CD4-positive, alpha-beta T cell treated with Interferon alpha-2 for 1 hour (primary cell): ENCODE results near the gene TNFRSF8.

Experiments
- DNase-seq, 2 donors: peaks; one replicate each; pipeline ENCODE4 v3.0.0-alpha.2; 2020 to 2022

TNFRSF8 gene

DNA sequence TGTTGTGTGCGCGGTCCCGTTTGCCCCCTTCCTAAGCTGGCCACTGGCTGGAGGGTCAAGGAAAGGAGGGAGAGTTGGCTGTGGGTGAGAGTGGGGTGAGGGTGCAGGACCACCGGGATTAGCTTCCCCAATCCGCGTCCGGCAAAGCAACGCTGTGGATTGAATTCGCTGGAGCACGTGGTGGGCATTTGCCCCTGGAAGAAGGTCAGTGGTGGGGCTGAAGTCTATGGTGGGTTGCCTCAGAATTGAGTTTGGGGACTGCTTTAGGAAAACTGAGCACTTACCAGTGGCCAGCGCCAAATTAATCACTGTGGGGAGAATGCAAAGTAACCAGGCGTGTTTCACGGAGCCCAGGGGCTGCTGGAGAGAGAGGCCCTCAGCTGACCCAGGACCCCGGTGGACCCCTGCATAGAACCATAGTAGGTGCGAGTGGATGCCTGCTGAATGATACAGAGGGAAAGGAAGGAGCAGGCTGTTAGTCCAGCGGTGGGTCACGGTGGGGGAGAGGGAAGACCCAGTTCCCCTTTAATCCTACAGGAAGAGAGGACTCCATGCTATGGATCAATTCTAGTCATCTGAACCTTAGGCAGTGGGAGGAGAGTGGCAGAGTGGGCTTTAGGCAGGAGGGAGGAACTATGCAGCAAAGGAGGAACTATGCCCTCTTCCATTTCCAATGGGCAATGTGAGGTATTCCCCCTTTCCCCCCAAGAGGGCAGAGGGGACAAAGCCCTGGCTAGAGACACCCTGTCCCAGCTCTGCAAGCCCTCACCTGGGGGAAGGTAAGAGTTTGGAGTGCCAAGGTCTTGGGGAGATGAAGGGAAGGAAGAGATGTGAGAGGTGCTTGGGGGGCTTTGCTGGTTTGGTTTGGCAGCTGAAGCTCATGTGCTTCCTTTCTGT, 1.2 kb downstream of the TNFRSF8 start:
- no peak for DNase-seq

DNA sequence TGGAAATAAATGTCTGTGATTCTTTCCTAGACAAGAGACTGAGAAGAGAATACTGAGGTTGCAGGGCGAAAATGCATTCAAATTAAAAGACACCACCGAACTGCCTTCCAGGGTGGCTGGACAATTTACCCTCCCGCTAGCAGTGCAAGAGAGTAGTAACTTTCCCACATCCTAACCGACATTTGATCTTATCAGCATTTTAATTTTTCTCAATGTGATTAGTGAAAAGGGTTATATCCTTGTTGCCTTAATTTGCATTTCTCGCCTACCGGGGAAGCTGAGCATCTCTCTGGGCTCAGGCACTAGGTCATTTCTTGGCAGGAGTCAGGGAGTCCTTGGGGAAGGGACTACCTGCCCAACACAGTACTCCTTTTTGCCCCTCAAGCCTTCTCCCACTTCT, 2.8 kb downstream of the TNFRSF8 start:
- peak in 1 of 2 donors; percentile 22 for DNase-seq

DNA sequence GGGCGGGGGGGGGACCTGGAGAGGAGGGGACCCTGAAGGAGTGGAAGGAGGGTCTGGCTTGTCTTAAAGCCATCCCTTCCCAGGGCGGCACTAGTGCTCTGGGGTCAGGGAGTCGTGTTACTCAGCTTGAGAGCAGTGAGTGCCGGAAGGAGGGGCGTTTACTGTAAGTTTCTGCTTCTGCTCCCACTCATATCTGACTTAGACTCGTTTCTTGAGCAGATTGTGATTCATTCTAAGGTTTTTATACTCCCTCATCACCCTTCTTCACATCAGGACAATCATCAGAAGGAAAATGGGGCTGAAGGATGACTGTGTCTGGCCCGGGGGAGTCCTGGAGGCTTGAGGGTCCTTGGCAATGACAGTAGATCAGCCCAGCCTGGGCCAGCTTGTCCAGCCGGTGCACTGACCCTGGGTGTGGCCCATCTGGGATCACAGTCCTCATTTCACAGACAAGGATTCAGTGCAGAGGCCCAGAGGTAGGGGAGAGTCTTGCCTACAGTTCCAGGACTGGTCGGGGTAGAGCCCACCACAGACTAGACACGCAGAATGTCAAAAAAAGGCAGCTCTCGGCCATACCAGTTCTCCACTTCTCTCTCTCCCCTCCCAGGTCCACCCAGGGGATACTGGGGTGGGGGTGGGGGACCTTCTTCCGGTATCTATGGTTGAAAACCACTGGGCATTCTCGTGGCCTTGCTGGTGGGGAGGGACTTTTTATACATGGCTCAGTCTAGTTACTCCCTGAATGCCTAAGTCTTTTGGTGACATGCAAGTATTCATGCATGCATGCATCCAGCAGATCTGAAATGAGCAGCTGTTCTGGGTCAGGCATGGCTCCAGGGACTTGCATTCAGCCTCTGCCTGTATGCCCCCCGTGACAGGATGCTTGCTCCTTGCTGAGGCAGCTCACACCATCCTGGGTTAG, 5.1 kb downstream of the TNFRSF8 start:
- peak in 1 of 2 donors; percentile 36 for DNase-seq

DNA sequence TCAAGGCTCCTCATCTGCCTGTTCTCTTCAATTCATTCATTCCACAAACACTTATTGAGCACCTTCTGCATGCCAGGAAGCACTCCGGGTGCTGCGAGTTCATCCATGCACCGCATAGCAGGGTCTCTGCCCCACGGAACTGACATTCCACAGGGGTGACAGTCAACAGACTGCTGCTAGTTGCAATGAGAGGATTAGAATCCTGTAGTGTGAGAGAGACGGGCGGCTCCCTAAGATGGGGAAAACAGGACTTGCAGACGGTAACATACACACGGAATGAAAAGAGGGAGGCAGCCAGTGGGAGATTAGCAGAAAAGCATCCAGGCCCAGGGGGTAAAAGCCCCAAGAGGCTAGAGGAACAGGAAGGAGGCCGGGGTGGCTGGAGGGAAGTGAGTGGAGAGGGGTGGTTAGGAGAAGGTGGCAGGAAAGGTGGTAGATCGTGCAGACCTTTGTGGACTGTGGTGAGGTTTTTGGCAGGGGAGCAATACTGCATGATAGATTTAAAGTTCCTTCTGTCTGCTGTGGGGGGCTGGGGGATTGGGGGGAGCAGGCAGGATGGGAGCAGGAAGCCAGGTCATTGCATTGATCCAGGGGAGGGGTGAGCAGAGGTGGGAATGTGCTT, 6.6 kb downstream of the TNFRSF8 start:
- DNase-seq = no peak

- no peak for DNase-seq
Observed at GRCh38 chr1:12071892-12072291, 8.8 kb downstream of the TNFRSF8 start.

GRCh38 chr1:12072741-12073140, 9.6 kb downstream of the TNFRSF8 start:
- DNase-seq = no peak

- no peak for DNase-seq
Observed at GRCh38 chr1:12073796-12074195, 10.7 kb downstream of the TNFRSF8 start.

DNA sequence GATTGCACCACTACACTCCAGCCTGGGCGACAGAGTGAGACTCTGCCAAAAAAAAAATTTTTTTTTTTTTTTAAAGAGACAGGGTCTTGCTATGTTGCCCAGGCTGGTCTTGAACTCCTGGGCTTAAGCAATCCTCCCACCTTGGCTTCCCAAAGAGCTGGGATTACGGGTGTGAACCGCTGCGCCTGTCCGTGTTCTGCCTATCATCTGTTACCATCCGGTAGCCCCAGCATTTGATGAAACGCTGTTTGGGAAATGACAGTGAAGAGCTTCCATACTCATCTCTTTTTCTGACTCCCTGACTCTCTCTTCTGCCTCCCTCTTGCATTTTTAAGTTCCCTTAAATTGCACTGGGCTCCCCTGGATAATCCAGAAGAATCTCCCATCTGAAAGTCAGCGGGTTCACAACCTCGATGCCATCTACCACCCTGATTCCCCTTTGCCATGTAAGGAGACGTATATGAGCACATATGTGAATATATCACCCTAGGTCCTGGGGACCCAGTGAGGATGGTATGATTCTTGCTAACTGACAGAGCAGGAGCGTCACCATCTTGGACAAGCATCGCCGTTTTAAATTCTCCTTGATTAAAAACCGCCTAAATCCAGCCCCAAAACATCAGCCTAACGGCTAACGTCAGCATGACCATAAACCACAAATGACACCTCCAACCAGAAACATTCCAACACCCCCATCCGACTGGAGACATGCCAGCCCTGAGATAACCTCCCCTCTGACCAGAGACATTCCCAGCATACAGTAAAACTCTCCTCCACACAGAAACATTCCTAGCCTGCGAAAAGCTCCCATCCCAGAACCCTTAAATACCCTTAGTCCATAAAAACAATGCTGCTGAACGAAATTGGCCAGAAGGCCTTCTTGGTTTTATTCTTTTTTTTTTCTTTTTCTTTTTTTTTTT, 12.4 kb downstream of the TNFRSF8 start:
- no peak for DNase-seq

DNA sequence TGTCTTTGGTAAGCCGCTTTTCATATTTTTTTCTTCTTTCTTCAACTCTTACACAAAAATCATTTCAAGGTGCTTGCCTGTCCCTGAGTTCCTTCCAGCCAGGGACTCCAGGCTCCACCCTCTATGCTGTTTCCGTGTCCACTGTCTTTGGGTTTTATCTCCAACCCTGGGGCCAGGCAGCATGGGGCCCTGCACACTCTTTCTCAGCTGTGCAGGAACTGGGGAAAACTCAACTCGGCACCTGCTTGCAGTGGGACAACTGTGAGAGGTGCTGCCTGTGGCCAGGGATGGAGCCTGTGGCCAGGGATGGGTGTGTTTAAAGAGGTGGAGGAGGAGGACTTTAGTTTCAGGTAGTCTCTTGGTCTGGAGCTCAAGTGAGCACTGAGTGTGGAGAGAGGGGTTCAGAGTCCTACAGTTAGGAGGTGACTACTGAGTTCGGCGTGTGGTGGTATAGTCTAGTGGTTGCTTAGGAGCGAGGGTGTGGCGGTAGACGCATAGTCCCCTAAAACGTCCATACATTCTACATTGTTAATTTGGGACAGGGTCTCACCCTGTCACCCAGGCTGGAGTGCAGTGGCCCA, 13.4 kb downstream of the TNFRSF8 start:
- no peak for DNase-seq

DNA sequence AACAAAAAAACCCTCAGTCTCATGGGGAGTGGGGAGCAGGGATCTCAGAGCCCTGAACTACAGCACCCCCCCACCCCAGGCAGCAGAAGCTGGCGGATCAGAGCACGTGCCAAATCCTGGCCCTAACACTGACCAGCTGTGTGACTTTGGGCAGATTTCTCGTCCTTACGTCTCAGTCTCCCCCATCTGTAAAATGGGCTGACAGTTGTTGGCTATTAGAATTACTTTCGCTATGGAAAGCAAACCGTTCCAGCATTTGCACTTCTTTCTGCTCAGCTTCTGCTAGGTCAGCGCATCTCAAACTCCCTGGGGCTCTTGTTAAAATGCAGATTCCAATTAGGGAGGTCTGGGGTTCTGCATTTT, 15.5 kb downstream of the TNFRSF8 start:
- DNase-seq = no peak

- DNase-seq = peak; percentile 22 to 57
Observed at GRCh38 chr1:12078938-12079861, 16.1 kb downstream of the TNFRSF8 start.

- DNase-seq = no peak
Observed at GRCh38 chr1:12080156-12080555, 17.1 kb downstream of the TNFRSF8 start.

DNA sequence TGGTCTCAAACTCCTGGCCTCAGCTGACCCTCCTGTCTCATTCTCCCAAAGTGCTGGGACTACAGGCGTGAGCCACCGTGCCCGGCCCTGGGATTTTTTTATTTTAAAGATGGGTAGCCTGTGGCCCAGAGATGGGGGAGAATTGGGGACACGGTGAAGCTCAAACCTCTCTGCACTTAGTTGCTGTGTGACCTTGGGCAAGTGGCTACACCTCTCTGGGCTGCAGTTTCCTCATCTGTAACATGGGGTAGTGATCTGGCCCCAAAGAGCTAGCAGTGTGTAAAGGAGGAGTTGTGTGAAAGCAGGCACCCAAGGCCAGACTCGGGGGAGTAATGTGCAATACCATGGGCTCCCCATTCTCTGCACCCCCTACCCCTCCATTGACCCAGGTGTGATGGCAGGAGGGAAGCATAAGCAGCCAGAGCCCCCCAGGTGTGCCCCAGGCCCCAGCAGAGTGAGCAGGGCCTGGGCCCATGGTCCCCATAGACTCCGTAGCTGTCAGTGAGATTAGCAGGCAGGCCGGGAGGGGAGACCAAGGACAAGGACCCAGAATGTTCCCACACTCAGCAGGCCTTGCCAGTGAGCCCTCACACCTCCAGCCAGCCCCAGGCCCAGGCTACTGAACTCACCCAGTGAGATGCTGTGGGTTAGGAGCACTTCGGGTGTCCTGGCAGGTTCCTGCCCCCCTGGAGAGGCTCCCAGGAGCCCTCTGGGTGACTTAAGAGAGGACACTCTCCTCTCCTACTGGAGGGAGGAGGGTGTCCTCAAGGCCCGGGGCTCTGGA, 17.9 kb downstream of the TNFRSF8 start:
- DNase-seq = no peak

- no peak for DNase-seq
Observed at GRCh38 chr1:12081648-12082396, 18.7 kb downstream of the TNFRSF8 start.

- no peak for DNase-seq
Observed at GRCh38 chr1:12082988-12083387, 19.9 kb downstream of the TNFRSF8 start.

- DNase-seq = no peak
Observed at GRCh38 chr1:12083766-12084165, 20.7 kb downstream of the TNFRSF8 start.

- DNase-seq = no peak
Observed at GRCh38 chr1:12085643-12086260, 22.6 kb downstream of the TNFRSF8 start.

DNA sequence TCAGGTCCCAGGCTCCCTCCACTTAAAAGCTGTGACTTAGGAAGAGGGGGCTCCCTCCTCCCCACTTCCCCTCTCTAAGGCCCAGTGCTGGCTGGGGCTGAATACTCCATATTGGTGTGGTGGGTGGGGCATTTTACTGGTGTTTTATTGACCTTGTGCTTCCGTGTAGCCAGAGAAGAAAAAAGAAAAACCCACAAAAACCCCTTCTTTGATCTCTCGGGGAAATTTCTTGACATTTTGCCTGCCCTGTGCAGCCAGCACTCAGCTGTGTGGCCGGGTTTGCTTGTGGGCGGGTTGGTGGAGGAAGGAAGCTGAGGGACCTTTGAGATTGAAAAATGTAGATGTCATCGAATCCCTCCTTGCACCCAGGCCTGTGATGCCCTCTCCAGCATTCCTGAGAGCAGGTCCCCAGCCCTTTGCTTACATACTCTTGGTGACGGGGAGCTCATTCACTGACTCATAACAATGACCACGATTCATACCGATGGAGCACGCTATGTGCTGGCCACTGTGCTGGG, 24.8 kb downstream of the TNFRSF8 start:
- DNase-seq = peak; percentile 18 to 72
